Liver (tissue), 9 donors: ENCODE measurements around the gene SNAP23. TPM values are rescaled to one million over a fixed set of nuclear protein-coding genes. Genes with fewer than 3 reads are reported as not detected.

ENCODE experiments used
- DNase-seq: peaks from one replicate; pipeline ENCODE4 v3.0.0-alpha.2; 2017; ENCODE audit warnings: low spot score
- H3K27ac ChIP-seq, 2 donors: one replicate each; pipeline ENCODE4 v1.7.0; 2013; ENCODE audit warnings: inconsistent platforms in 2 of 2, low read length in 2 of 2, control low read depth in 1 of 2, low read depth in 1 of 2, mild to moderate bottlenecking in 1 of 2
- H3K27me3 ChIP-seq, 4 donors: one replicate each; pipeline versions ENCODE4 v1.6.1 to v1.7.0; 2013; ENCODE audit warnings: low read length in 3 of 4, inconsistent platforms in 1 of 4, mild to moderate bottlenecking in 1 of 4, moderate library complexity in 1 of 4; ENCODE audit not compliant: control insufficient read depth in 4 of 4, insufficient read depth in 4 of 4
- H3K36me3 ChIP-seq, 4 donors: one replicate each; pipeline versions ENCODE4 v1.6.1 to v1.7.0; 2013; ENCODE audit warnings: low read length in 3 of 4, mild to moderate bottlenecking in 3 of 4, low read depth in 1 of 4, moderate library complexity in 1 of 4; ENCODE audit not compliant: control insufficient read depth in 4 of 4, insufficient read depth in 3 of 4
- H3K4me1 ChIP-seq, 4 donors: one replicate each; pipeline versions ENCODE4 v1.6.1 to v1.7.0; 2013; ENCODE audit warnings: low read length in 3 of 4, mild to moderate bottlenecking in 3 of 4, moderate library complexity in 1 of 4; ENCODE audit not compliant: control insufficient read depth in 4 of 4, insufficient read depth in 4 of 4
- H3K4me3 ChIP-seq, 3 donors: one replicate each; pipeline versions ENCODE4 v1.6.1 to v1.7.0; 2013; ENCODE audit warnings: low read length in 3 of 3, control low read depth in 1 of 3, low read depth in 1 of 3, mild to moderate bottlenecking in 1 of 3
- H3K9ac ChIP-seq, 2 donors: one replicate each; pipeline ENCODE4 v1.7.0; 2013; ENCODE audit warnings: low read length in 2 of 2, mild to moderate bottlenecking in 2 of 2, moderate library complexity in 2 of 2, control low read depth in 1 of 2, low read depth in 1 of 2
- H3K9me3 ChIP-seq, 4 donors: one replicate each; pipeline versions ENCODE4 v1.6.1 to v1.7.0; 2013; ENCODE audit warnings: low read length in 3 of 4; ENCODE audit not compliant: control insufficient read depth in 4 of 4
- CTCF ChIP-seq: fragments of 150-350 bp; IDR thresholded peaks from 2 replicates; pipeline ENCODE4 v1.5.1; 2017; ENCODE audit warnings: improper control_type of control experiment, low read depth, low read length; ENCODE audit not compliant: missing input control
- EGR1 ChIP-seq, 2 donors: IDR thresholded peaks; 2 replicates each; pipeline ENCODE4 v1.6.1; 2016 to 2018; ENCODE audit warnings: antibody characterized with exemption in 2 of 2, low read depth in 2 of 2
- FOXA1 ChIP-seq: IDR thresholded peaks from 2 replicates; pipeline ENCODE4 v1.6.1; 2016; ENCODE audit warnings: antibody characterized with exemption
- FOXA2 ChIP-seq: IDR thresholded peaks from 2 replicates; pipeline ENCODE4 v1.6.1; 2016; ENCODE audit warnings: antibody characterized with exemption
- GABPA ChIP-seq, 2 donors: IDR thresholded peaks in 1 of 2; conservative IDR thresholded peaks in 1 of 2; 2 replicates each; pipeline ENCODE4 v1.6.1; 2016; ENCODE audit warnings: antibody characterized with exemption in 2 of 2, mild to moderate bottlenecking in 1 of 2, moderate library complexity in 1 of 2
- HNF4G ChIP-seq: IDR thresholded peaks from 2 replicates; pipeline ENCODE4 v1.6.1; 2016; ENCODE audit warnings: antibody characterized with exemption
- JUND ChIP-seq, 2 donors: IDR thresholded peaks; 2 replicates each; pipeline ENCODE4 v1.6.1; 2016; ENCODE audit warnings: antibody characterized with exemption in 2 of 2
- MAX ChIP-seq: IDR thresholded peaks from 2 replicates; pipeline ENCODE4 v1.6.1; 2016; ENCODE audit warnings: antibody characterized with exemption
- NR2F2 ChIP-seq: IDR thresholded peaks from 2 replicates; pipeline ENCODE4 v1.6.1; 2016; ENCODE audit warnings: antibody characterized with exemption
- RAD21 ChIP-seq, 2 donors: IDR thresholded peaks; 2 replicates each; pipeline ENCODE4 v1.6.1; 2016; ENCODE audit warnings: antibody characterized with exemption in 2 of 2, mild to moderate bottlenecking in 2 of 2
- REST ChIP-seq: IDR thresholded peaks from 2 replicates; pipeline ENCODE4 v1.6.1; 2016; ENCODE audit warnings: antibody characterized with exemption, mild to moderate bottlenecking
- RXRA ChIP-seq, 2 donors: IDR thresholded peaks; 2 replicates each; pipeline ENCODE4 v1.6.1; 2017 to 2018; ENCODE audit warnings: antibody characterized with exemption in 2 of 2, mild to moderate bottlenecking in 1 of 2
- TAF1 ChIP-seq: conservative IDR thresholded peaks from 2 replicates; pipeline ENCODE4 v1.6.1; 2016; ENCODE audit warnings: antibody characterized with exemption, mild to moderate bottlenecking
- YY1 ChIP-seq: IDR thresholded peaks from 2 replicates; pipeline ENCODE4 v1.6.1; 2016; ENCODE audit warnings: antibody characterized with exemption, mild to moderate bottlenecking
- ZBTB33 ChIP-seq: IDR thresholded peaks from 2 replicates; pipeline ENCODE4 v1.6.1; 2016; ENCODE audit warnings: antibody characterized with exemption
- WGBS: extraction: QIAGEN DNeasy Blood & Tissue Kit; methylation state at CpG from one replicate; pipeline ENCODE4 v1.1.7; 2013; 5-methylcytosine and 5-hydroxymethylcytosine counted together
- polyA plus RNA-seq, 2 donors: library from polyadenylated mRNA; stranded (reverse) in 1 of 2; unstranded in 1 of 2; fragments of 200-250 nt in 1 of 2; fragments of >200 nt in 1 of 2; fragmentation: Nextera tagmentation in 1 of 2; extraction: Ambion mirVana in 1 of 2; gene quantifications; one replicate each; pipeline versions ENCODE4 v1.2.1 to v1.2.3, GENCODE V29; 2013 to 2015
- total RNA-seq, 2 donors: library from RNA; depleted of rRNA; stranded (reverse); fragments of >200 nt; gene quantifications; one replicate each; pipeline ENCODE4 v1.2.3, GENCODE V29; 2014
- donor health status: healthy.
- donor health status: healthy.
- donor health status: healthy.
- donor health status: healthy.
- donor health status: healthy.

The SNAP23 gene
- total and polyA plus RNA-seq, 4 donors: 16.0 to 42.9 (median 25.3) TPM

- WGBS: 99% methylated on average over 1 of the region's 1 CpG
- H3K9ac ChIP-seq: no peak overlapping the region
- no peak overlapping the region for H3K27ac ChIP-seq
- no peak for DNase-seq
- peaks cover 5 to 35% (median 24%) of the 10 kb centered on the region in 4 donors for H3K36me3 ChIP-seq
- H3K4me1 ChIP-seq: no peaks in the 10 kb centered on the region
- TF ChIP-seq JUND (IDR thresholded peaks at IDR 0.05): no peak
- no peak for TF ChIP-seq HNF4G
- no peak for TF ChIP-seq FOXA2
- no peaks in the 10 kb centered on the region for H3K9me3 ChIP-seq
- no peaks in the 10 kb centered on the region for H3K27me3 ChIP-seq
- H3K4me3 ChIP-seq: no peak overlapping the region
Measured at GRCh38 chr15:42533246-42533645, 37.8 kb downstream of the SNAP23 start.

GRCh38 chr15:42544853-42545629, 49.6 kb downstream of the SNAP23 start:
- H3K4me1 ChIP-seq: peaks cover 2 to 13% (median 10%) of the 10 kb centered on the region in 4 donors
- H3K36me3 ChIP-seq: peaks cover 0 to 20% (median 15%) of the 10 kb centered on the region in 4 donors
- H3K9ac ChIP-seq: no peak overlapping the region
- whole genome bisulfite sequencing: 90% methylated on average over 4 of the region's 4 CpGs
- H3K27ac ChIP-seq: no peak overlapping the region
- TF ChIP-seq CTCF (no peak), RAD21 (IDR thresholded peaks at IDR 0.05) (no peak), GABPA (IDR thresholded peaks at IDR 0.05 in 1 of 2, conservative IDR thresholded peaks at IDR 0.05 in 1 of 2) (no peak), ZBTB33 (no peak), JUND (IDR thresholded peaks at IDR 0.05) (no peak), NR2F2 (no peak), MAX (no peak), TAF1 (no peak), FOXA1 (no peak)
- no peaks in the 10 kb centered on the region for H3K27me3 ChIP-seq
- no peak overlapping the region for H3K4me3 ChIP-seq
- H3K9me3 ChIP-seq: no peaks in the 10 kb centered on the region
- no peak for DNase-seq

- Histone ChIP-seq H3K4me1 (peaks cover 2 to 13% (median 11%) of the 10 kb centered on the region in 4 donors), H3K4me3 (peak overlapping the region; percentile 88 to 100 (median 95)), H3K36me3 (peaks cover 0 to 20% (median 14%) of the 10 kb centered on the region in 4 donors), H3K27me3 (no peaks in the 10 kb centered on the region), H3K9me3 (no peaks in the 10 kb centered on the region), H3K9ac (peak overlapping the region; percentile 61 to 98), H3K27ac (peak overlapping the region; percentile 85 to 94)
- DNase-seq: no peak
- 2% methylated on average over 9 of the region's 9 CpGs for WGBS
- TF ChIP-seq ZBTB33: no peak
- no peak for TF ChIP-seq REST
- no peak for TF ChIP-seq YY1
- no peak for TF ChIP-seq RXRA (IDR thresholded peaks at IDR 0.05)
- no peak for TF ChIP-seq CTCF
- no peak for TF ChIP-seq EGR1 (IDR thresholded peaks at IDR 0.05; ENCODE audit: low read depth in 2 of 2)
- no peak for TF ChIP-seq FOXA1
Measured at GRCh38 chr15:42547918-42548248, 52.4 kb downstream of the SNAP23 start.
